BJ (cell line): ENCODE results near the gene NEO1. TPM values are rescaled to one million over a fixed set of nuclear protein-coding genes. Genes with fewer than 3 reads are reported as not detected.

ENCODE experiments used
- CTCF ChIA-PET: fragments of 350-600 bp; formaldehyde crosslinking; extraction: SDS; loops from one replicate; lab custom pipeline; 2021; ENCODE audit warnings: antibody characterized with exemption, inconsistent platforms; lab: Yijun Ruan, JAX
- POLR2A ChIA-PET: fragments of 300-600 bp; sonication (Branson Sonifier 250); formaldehyde crosslinking; extraction: SDS; loops from one replicate; lab custom pipeline; 2021; ENCODE audit warnings: antibody characterized with exemption; lab: Charles Lee
- DNase-seq: peaks from one replicate; pipeline ENCODE4 v3.0.0-alpha.2; 2011; ENCODE audit warnings: low read depth
- H3K27me3 ChIP-seq: 2 replicates; pipeline ENCODE4 v1.6.0; 2011; ENCODE audit warnings: low read length; ENCODE audit not compliant: control insufficient read depth, insufficient read depth
- H3K36me3 ChIP-seq: 2 replicates; pipeline ENCODE4 v1.5.1; 2011; ENCODE audit warnings: low read length; ENCODE audit not compliant: control insufficient read depth, insufficient read depth
- H3K4me3 ChIP-seq: 2 replicates; pipeline ENCODE4 v1.5.1; 2011; ENCODE audit warnings: low read depth, mild to moderate bottlenecking, control low read depth, low read length
- polyA plus RNA-seq: library from polyadenylated mRNA; depleted of rRNA; stranded (reverse); fragments of >200 nt; gene quantifications from 2 replicates; pipeline ENCODE4 v1.2.3, GENCODE V29; 2011
- TF ChIP-seq, protein P1 (sequence below): IDR thresholded peaks from 2 replicates; pipeline ENCODE4 v1.5.1; 2011; ENCODE audit warnings: low read depth, mild to moderate bottlenecking, control low read depth, inconsistent platforms, low read length, moderate library complexity; ENCODE audit not compliant: insufficient read depth

NEO1 gene
- polyA plus RNA-seq, 1 experiment: 2.9 TPM

DNA sequence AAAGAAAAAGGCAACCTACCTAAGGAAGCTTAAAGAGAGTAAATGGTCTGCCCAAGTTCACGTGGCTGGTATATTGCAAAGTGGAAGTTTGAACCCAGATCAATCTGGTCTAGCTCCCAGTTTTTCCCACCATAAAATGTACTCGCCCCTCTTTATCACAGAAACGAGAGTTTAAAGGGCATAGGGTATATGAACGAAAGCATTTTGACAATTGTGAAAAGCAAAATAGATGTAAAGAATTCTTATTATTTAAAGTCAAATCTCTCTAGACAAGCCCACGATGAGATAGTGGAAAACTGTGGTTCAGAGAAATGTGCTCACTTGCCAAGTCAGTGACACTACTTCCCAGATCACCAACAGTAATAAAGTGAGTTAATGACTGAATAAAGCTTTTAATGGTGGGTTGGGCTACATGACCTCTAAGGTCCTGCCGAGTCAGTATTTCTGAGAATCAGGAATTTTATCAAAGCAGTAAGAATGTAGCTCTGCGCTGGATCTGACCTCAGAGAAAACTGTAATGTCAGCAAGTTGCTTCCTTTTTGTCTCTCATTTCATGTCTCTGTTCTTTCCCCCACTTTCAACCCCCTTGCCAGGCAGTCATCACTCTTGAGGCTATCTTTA lies 23.3 kb upstream of the NEO1 start:
- DNase-seq: no peak
- Histone ChIP-seq H3K27me3 (peaks cover 2% of the 10 kb centered on the region), H3K4me3 (no peak overlapping the region), H3K36me3 (no peaks in the 10 kb centered on the region)
- POLR2A ChIA-PET: no interaction called here
- TF ChIP-seq, protein P1, sequence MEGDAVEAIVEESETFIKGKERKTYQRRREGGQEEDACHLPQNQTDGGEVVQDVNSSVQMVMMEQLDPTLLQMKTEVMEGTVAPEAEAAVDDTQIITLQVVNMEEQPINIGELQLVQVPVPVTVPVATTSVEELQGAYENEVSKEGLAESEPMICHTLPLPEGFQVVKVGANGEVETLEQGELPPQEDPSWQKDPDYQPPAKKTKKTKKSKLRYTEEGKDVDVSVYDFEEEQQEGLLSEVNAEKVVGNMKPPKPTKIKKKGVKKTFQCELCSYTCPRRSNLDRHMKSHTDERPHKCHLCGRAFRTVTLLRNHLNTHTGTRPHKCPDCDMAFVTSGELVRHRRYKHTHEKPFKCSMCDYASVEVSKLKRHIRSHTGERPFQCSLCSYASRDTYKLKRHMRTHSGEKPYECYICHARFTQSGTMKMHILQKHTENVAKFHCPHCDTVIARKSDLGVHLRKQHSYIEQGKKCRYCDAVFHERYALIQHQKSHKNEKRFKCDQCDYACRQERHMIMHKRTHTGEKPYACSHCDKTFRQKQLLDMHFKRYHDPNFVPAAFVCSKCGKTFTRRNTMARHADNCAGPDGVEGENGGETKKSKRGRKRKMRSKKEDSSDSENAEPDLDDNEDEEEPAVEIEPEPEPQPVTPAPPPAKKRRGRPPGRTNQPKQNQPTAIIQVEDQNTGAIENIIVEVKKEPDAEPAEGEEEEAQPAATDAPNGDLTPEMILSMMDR: no peak
- CTCF ChIA-PET: no interaction called here

DNA sequence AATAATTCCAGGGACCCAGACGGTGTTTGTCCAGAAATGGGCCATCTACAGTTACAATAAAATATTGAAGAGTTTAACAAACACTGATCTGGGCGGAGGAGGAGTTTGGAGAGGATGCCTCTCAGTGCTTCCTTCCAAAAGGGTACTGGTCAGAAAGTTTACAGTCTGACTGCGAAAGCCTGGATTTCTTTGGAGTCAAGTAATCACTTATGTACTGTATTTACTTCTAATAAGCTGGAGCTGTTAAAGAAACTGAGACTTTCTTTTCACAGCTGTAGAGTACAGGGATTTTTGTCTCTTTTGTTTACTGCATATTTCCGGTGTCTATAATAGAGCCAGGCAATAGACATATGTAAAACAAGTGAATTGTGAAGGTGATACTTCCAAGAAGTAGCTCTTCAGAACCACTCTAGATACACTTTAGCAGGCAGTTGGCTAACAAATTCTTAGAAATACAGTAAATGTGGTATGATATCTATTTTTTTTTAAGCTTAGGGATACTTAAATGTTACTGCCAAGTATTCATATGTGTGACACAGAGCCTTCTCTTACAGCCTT lies 22.1 kb upstream of the NEO1 start:
- Histone ChIP-seq H3K4me3 (no peak overlapping the region), H3K27me3 (peaks cover 2% of the 10 kb centered on the region), H3K36me3 (no peaks in the 10 kb centered on the region)
- TF ChIP-seq, protein P1: no peak
- ChIA-PET POLR2A (no interaction called here), CTCF (no interaction called here)
- DNase-seq: no peak

DNA sequence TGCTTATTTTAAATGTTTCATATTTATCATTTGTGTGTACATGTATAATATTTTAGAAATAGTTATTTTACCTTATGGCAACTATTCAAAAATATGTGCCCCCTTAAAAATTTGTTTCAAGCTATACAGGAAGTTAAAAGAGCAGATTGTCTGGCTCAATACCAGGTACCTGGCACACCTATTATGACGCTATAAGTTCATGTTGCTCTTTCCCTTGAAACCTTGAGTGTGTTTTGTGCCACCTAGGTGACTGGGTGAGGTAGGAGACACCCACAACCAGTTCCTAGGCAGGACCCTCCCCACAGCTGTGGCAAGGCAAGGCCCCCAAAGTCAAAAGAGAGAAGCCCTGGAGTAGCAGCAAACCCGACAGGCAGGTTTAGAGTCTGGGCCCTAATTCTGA lies 20.6 kb upstream of the NEO1 start:
- POLR2A ChIA-PET: no interaction called here
- TF ChIP-seq, protein P1: no peak
- Histone ChIP-seq H3K36me3 (no peaks in the 10 kb centered on the region), H3K4me3 (no peak overlapping the region), H3K27me3 (peaks cover 2% of the 10 kb centered on the region)
- DNase-seq: no peak
- CTCF ChIA-PET: no interaction called here

DNA sequence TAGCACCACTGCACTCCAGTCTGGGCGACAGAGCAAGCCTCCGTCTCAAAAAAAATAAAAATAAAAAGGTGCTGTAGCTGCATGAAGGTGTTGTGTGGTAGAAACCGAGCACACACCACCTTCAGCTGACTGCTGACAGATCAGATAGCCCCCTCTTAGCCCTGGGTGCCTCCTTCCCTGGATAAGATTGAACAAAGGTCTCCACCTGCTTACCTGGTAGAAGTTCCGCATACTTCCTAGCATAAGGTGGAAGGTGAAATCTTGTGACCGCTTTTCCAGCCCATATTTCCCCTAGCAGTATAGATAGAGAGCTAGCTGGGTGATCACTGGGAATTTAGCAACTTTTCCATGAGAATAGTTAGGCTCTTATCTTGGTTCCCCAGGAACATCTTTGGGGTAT lies 18.7 kb upstream of the NEO1 start:
- POLR2A ChIA-PET: no interaction called here
- TF ChIP-seq, protein P1: no peak
- CTCF ChIA-PET: interaction anchor here (0.6 kb wide), 1 partner anchor 655 kb away, joined by 3 read pairs; no protein-coding TSS in a partner anchor

DNA sequence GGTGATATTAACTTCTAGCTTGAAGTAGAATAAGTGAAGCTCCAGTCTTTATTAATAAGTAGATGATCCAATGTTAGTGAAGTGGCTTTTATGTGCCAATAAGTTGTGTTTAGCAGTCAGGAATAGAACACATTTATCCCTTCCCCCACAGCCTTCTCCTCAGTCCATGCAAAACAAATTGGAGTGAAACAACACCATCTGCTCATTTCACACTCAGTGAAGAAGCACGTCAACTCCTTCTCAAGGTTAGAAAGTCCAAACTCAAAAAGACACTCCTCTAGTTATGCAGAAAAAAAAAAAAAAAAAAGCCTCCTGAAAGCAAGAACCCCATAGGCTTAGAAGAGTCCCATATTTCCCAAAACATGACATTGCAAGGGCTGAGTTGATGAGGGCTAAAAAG lies 18.0 kb upstream of the NEO1 start:
- POLR2A ChIA-PET: no interaction called here
- H3K36me3 ChIP-seq: no peaks in the 10 kb centered on the region
- DNase-seq: no peak
- no peaks in the 10 kb centered on the region for H3K27me3 ChIP-seq
- CTCF ChIA-PET: no interaction called here
- TF ChIP-seq, protein P1: no peak
- no peak overlapping the region for H3K4me3 ChIP-seq

More for the DNA sequence above, 18.7 kb upstream of the NEO1 start:
- H3K27me3 ChIP-seq: no peaks in the 10 kb centered on the region; the same call in 1 of the 2 replicates
- H3K36me3 ChIP-seq: no peaks in the 10 kb centered on the region
- no peak for DNase-seq
- no peak overlapping the region for H3K4me3 ChIP-seq
